Measurements from ENCODE around the gene LRIG1.

The LRIG1 gene

DNA sequence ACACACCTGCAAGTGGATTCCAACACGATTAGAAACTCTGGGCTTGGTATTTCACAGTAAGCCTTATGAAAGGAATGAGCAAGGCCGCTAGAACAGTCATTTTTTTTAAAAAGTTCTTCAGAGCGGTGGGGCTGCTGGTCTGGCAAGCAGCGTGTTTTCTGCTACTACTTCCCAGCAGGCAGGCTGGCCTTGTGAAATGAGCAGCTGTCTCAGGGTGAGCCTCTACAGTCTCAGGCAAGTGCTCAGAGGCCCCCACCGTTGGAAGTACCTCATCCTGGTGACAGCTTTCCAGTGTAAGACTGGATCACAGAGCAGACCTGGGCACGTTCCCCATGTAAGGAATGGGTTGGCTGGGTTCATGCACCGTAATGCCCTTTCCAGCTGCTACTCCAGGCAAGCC lies 119.2 kb downstream of the LRIG1 start (continued):
- TF ChIP-seq CREB5 (CRISPR knock-in tag; IDR thresholded peaks at IDR 0.05; ENCODE audit: low read depth): no peak
- no peak for TF ChIP-seq PATZ1 (CRISPR knock-in tag; IDR thresholded peaks at IDR 0.05; ENCODE audit: borderline replicate concordance)
- TF ChIP-seq PPARA (CRISPR knock-in tag; IDR thresholded peaks at IDR 0.05; ENCODE audit: borderline replicate concordance): no peak
- no peak for TF ChIP-seq SNAI2 (CRISPR knock-in tag; IDR thresholded peaks at IDR 0.05)
- TF ChIP-seq GLIS3 (CRISPR knock-in tag; IDR thresholded peaks at IDR 0.05): no peak
- TF ChIP-seq ZFP30 (CRISPR knock-in tag; IDR thresholded peaks at IDR 0.05): no peak
- no peak for TF ChIP-seq POU6F1 (CRISPR knock-in tag; IDR thresholded peaks at IDR 0.05; ENCODE audit: borderline replicate concordance, low read depth)

DNA sequence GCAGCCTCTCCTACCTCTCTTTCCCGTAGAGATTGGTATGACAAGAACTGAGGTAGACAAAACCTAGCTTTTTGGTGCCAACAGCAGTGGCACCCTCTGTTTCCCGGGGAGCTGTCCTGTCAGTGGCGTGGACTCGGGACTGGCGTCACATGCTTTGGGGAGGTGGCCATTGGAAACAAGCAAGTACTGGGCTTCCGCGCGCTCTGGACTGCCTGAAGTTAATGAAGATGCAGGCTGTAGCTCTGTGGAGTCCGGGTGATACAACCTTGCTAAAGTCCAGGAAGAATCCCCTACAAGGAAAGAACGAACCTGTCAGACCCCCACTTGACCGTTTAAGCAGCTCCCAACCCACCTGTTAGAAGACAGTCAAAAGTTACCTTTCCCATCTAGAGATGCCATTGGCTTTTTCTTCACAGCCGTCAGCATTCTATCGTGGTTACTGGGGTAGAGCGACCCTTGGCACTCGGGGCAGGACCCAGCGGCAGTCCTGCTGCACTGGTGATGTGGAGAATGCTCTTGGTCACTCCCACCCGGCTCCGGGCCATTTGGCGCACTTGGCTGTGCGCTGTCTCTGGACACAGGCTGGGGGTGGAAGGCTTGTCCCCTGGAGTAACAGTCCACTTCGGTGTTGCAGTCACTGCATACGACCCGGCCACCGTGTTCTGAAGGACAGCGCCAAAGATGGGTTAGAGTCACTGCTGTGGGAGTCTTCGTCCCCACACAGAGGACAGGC lies 120.5 kb downstream of the LRIG1 start:
- TF ChIP-seq ARNTL (CRISPR knock-in tag; IDR thresholded peaks at IDR 0.05; ENCODE audit: borderline replicate concordance, low read depth) (no peak), ZNF8 (CRISPR knock-in tag; IDR thresholded peaks at IDR 0.05) (no peak), ESRRG (CRISPR knock-in tag; IDR thresholded peaks at IDR 0.05) (no peak), CREB5 (CRISPR knock-in tag; IDR thresholded peaks at IDR 0.05; ENCODE audit: low read depth) (no peak), POU6F1 (CRISPR knock-in tag; IDR thresholded peaks at IDR 0.05; ENCODE audit: borderline replicate concordance, low read depth) (no peak), ZFP3 (CRISPR knock-in tag; IDR thresholded peaks at IDR 0.05) (no peak), TSHZ2 (CRISPR knock-in tag; IDR thresholded peaks at IDR 0.05) (no peak), ZNF70 (CRISPR knock-in tag; IDR thresholded peaks at IDR 0.05) (no peak), GLIS3 (CRISPR knock-in tag; IDR thresholded peaks at IDR 0.05) (no peak), ZC3H10 (CRISPR knock-in tag; IDR thresholded peaks at IDR 0.05) (no peak), PATZ1 (CRISPR knock-in tag; IDR thresholded peaks at IDR 0.05; ENCODE audit: borderline replicate concordance) (no peak), BACH2 (CRISPR knock-in tag; IDR thresholded peaks at IDR 0.05; ENCODE audit: borderline replicate concordance) (no peak), PPARA (CRISPR knock-in tag; IDR thresholded peaks at IDR 0.05; ENCODE audit: borderline replicate concordance) (no peak), ZNF565 (CRISPR knock-in tag; conservative IDR thresholded peaks at IDR 0.05; ENCODE audit: low read depth) (no peak), CSDC2 (CRISPR knock-in tag; IDR thresholded peaks at IDR 0.05) (no peak), ISL1 (CRISPR knock-in tag; IDR thresholded peaks at IDR 0.05) (no peak), SNAI2 (CRISPR knock-in tag; IDR thresholded peaks at IDR 0.05) (no peak), TOX (CRISPR knock-in tag; IDR thresholded peaks at IDR 0.05; ENCODE audit: borderline replicate concordance) (no peak), TCF4 (CRISPR knock-in tag; IDR thresholded peaks at IDR 0.05; ENCODE audit: borderline replicate concordance) (no peak)
- no peak for ATAC-seq
